Body of pancreas (tissue), 4 donors: ENCODE measurements around the gene C11orf98.

Experiments used
- POLR2A ChIP-seq, 3 donors: fragments of 450-650 bp; IDR thresholded peaks; one replicate each; pipeline ENCODE4 v1.6.1; 2016; ENCODE audit warnings: antibody characterized with exemption in 3 of 3, mild to moderate bottlenecking in 2 of 3
- TF ChIP-seq, protein P1 (sequence below), 7 experiments: fragments of 450-650 bp in 4 of 7; fragments of 200-600 bp in 3 of 7; sonication (generic) in 3 of 7; IDR thresholded peaks; one replicate each; pipeline ENCODE4 v1.5.1; 2016 to 2019; ENCODE audit warnings: antibody characterized with exemption in 7 of 7

DNA sequence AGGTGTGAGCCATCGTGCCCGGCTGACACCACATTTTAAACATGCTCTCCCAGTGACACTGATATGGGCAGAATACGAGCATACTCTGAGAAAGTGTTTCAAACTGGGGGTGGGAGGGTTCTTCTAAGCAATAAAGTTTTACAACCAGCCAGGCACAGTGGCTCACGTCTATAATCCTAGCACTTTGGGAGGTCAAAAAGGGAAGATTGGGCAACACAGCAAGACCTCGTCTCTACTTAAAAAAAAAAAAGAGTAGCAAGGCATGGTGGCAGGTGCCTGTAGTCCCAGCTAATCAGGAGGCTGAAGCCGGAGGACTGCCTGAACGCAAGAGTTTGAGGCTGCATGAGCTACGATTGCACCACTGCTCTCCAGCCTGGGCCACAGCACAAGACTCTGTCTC, 20.8 kb downstream of the C11orf98 start:
- TF ChIP-seq, protein P1, sequence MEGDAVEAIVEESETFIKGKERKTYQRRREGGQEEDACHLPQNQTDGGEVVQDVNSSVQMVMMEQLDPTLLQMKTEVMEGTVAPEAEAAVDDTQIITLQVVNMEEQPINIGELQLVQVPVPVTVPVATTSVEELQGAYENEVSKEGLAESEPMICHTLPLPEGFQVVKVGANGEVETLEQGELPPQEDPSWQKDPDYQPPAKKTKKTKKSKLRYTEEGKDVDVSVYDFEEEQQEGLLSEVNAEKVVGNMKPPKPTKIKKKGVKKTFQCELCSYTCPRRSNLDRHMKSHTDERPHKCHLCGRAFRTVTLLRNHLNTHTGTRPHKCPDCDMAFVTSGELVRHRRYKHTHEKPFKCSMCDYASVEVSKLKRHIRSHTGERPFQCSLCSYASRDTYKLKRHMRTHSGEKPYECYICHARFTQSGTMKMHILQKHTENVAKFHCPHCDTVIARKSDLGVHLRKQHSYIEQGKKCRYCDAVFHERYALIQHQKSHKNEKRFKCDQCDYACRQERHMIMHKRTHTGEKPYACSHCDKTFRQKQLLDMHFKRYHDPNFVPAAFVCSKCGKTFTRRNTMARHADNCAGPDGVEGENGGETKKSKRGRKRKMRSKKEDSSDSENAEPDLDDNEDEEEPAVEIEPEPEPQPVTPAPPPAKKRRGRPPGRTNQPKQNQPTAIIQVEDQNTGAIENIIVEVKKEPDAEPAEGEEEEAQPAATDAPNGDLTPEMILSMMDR (IDR thresholded peaks at IDR 0.05), result no peak
- no peak for TF ChIP-seq POLR2A (IDR thresholded peaks at IDR 0.05)
